SW 1271 (cell line): ENCODE results near the gene HFE.
A peak's percentile ranks its signal among the peaks of the same experiment; 100 is the strongest.
"Not testable (repeated sequence)": the region's sequence is repeated elsewhere in the genome, so short reads cannot be mapped to it uniquely, and the experiment has no call there.

Source experiments
- DNase-seq, 2 experiments: peaks; one replicate each; lab custom pipeline; 2025; lab: John Stamatoyannopoulos, UW

Gene HFE

GRCh38 chr6:26087284-26088115 is at the start of gene HFE:
HFE (plus strand) TSS chr6:26087429; CDS start chr6:26087441, 12 bp downstream.
- peak; percentile 18 to 57 for DNase-seq

DNA sequence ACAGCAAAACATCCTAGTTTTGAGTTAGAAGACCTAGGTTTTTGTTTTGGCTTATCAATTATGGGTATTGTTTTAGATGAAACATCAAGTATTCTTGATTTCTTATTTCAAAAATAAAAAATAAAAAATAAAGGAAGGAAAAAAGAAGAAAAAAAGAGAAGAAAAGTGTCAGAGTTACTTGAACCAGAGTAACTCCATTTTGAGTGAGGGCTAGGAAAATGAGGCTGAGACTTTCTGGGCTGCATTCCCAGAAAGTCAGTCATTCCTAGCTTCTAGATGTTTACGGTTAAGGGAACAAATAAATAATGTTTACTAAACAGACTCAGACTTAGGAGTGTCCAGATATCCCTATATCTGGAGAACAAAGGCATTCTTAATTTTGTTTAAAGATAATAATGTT is 45.3 kb upstream of the HFE start:
- DNase-seq: no peak

DNA sequence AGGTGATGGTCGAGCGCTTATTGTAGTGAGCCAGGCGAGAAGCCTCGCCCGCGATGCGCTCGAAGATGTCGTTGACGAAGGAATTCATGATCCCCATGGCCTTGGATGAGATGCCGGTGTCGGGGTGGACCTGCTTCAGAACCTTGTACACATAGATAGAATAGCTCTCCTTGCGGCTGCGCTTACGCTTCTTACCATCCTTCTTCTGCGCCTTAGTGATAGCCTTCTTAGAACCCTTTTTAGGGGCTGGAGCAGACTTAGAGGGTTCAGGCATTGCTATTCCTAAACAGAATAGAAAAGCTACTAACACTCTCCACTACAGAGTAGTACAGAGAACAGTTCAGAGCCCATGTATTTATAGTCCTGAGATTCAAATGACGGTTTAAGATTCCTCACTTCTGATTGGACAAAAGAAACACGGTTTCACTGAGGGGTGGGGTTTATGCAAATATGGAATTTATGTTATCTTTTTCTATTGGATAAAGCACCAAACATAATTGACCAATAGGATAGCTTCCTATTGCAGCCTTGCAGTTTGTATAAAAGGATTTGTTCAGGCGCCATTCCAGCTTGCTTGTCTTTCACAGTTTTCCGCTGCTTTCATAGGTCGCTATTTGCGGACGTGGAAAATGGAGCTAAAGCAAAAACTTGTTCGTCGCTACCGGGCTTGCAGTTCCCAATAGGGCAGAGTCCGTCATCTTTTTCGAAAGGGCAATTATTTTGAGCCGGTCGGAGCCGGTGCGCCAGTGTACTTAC is 43.7 kb upstream of the HFE start:
- DNase-seq: peak; percentile 41 to 89

DNA sequence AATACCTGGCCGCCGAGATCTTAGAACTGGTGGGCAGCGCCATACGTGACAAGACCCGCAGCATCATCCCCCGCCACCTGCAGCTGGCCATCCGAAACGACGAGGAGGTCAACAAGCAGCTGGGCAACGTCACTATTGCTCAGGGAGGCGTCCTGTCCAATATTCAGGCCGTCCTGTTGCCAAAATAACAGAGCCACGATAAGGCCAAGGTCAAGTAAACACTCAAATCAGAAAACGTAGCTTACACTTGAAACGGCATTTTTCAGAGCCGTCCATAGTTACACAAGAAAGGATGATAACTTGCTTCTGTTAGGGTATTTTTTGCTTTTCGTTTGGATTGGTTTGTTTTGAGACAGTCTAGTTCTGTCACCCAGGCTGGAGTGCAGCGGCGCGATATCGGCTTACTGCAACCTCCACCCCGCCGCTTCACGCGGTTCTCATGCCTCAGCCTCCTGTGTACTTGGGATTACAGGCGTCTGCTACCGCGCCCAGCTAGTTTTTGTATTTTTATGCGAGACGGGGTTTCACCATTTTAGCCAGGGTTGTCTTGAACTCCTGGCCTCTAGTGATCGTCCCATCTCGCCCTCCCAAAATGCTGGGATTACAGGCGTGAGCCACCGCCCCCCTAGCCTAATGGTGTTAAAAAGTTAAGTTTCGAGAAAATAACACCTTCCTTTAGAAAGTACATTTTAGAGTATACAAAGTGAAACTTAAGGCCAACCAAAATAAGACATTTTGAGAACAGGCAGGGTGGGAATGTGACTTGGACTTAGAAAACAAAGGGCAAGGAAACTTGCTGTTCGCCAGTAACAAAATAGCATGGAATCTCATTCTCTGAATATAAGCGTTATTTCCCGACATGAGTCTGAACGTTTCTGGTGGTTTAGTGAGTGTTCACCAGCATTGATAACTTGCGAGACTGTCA is 42.8 kb upstream of the HFE start:
- no peak for DNase-seq

DNA sequence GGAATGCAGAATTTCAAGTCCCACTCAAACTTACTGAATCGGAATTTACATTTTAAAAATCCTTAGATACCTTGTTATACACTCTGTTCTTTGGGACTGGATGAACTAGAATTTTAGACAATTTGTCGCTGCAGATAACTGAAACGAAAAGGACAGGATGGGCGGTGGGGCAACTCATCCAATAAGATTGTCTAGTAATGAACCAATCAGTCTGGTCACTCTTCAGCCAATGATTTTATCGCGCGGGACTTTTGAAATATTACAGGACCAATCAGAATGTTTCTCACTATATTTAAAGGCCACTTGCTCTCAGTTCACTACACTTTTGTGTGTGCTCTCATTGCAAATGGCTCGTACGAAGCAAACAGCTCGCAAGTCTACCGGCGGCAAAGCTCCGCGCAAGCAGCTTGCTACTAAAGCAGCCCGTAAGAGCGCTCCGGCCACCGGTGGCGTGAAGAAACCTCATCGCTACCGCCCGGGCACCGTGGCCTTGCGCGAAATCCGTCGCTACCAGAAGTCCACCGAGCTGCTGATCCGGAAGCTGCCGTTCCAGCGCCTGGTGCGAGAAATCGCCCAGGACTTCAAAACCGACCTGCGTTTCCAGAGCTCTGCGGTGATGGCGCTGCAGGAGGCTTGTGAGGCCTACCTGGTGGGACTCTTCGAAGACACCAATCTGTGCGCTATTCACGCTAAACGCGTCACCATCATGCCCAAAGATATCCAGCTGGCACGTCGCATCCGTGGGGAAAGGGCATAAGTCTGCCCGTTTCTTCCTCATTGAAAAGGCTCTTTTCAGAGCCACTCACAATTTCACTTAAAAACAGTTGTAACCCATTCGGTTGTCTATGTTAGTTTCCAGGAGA is 41.9 kb upstream of the HFE start:
- DNase-seq: peak; percentile 96 to 98

DNA sequence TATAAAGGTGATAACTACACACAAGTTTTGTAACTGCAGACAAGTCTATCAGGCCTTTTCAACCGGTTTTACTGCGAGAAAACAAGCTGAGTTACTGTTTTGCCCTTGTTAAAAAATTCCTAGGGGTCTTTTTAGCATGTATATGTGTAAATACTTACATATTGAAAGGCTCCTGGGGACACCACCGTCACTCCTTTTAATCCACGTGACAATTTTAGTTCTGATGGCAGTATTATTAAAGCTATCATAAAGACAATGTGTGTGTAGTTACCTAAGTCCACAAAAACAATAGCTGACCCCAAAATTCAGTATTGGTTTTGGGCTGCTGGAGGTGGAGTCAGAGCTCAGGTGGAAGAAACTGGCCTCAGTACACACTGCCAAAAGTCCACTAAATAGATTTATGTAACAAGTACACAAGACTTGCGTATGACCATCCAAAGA is 41.3 kb upstream of the HFE start:
- peak in 1 of 2 experiments; percentile 42 for DNase-seq

GRCh38 chr6:26047329-26047728 is 39.9 kb upstream of the HFE start:
- DNase-seq: not testable (repeated sequence)

DNA sequence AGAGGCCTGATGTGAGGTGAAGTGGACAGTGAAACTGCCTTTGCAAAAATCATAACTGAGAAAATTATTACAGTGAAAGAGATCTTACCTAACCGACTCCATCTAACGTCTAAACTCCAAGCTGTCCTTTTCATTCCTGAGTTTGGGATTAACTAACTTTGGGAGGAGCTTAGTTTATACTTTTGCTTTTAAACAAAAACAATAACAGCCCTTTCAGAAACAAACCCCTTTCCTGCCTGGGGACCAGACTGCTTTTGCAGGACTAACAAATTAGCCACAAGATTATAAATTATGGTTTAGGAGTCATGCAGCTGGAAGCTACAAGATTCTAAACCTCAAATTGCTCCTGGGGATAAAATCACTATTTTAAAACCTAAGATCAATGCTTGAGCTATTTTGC is 38.6 kb upstream of the HFE start:
- DNase-seq: no peak

DNA sequence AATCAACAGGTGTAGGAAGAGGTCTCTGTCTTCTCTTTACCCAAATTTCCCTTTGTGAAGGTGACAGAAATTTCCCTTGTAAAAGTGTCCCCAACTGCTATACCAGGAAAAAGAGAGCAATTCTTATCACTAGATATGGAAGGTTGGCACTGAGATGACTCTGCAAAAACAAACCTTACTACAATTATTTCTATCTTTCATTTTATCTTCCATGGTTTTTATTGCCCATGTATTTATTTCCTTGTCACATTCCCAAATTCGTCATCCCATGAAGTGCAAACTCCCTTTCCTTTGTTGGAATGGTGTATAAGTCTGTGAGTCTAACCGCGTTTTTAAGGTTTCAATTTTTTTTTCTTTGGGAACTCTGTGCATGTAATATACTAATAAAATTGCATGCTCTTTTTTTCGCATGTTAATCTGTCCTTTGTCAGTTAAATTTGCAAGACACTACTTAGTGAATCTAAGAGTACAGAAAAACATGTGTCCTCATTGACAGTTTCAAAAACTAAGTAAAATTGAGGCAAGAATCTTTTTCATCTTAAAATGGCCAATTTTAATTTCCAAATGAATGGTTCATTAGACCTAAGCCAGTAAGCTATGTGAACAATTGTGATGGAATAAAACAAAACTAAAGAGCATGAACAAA is 35.4 kb upstream of the HFE start:
- DNase-seq: no peak

GRCh38 chr6:26052762-26053250 is 34.4 kb upstream of the HFE start:
- DNase-seq: not testable (repeated sequence)

GRCh38 chr6:26053992-26054780 is 33.0 kb upstream of the HFE start:
- DNase-seq: peak in 1 of 2 experiments; percentile 80

DNA sequence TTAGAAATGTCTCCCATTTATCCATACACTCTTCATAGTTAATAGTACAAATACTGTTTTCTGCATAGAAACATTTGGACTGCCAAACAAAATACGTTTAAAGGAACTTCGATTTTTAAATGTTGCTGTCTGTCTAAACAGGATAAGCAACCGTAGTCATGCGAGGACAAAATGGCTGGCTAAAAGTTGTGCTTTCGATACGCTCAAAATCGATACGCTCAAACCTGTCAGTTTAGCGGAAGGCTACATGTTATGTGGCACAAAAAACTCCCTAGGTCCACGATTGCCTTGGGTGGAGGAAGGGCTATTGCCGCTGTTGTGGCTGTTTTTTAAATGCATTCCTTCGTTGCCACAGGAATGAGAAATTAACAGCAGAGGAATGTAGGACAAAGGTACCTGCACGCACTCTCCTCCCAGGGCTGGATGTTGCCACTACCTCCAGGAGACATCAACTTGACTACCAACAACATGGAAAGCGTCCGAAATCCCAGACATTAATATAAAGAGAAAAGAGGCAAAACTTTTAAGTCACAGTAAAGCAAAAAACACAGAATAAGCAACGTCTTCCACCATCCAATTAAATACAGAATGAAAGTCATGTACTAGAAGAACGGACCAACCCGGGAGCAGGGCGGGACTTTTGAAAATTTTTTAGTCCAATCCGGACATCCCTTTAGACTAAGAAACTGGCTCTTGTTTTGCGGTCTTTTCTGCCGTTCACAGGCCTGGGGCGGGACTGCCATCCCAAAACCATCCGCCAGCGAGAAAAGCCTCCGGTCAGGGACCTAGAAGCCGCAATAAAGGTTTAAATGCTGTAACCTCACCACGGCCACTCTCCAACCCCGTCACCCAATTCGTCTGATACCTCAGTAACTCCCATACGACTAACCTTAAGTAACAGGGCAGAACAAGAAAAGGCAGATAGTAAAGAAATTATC is 32.2 kb upstream of the HFE start:
- DNase-seq: peak; percentile 99

DNA sequence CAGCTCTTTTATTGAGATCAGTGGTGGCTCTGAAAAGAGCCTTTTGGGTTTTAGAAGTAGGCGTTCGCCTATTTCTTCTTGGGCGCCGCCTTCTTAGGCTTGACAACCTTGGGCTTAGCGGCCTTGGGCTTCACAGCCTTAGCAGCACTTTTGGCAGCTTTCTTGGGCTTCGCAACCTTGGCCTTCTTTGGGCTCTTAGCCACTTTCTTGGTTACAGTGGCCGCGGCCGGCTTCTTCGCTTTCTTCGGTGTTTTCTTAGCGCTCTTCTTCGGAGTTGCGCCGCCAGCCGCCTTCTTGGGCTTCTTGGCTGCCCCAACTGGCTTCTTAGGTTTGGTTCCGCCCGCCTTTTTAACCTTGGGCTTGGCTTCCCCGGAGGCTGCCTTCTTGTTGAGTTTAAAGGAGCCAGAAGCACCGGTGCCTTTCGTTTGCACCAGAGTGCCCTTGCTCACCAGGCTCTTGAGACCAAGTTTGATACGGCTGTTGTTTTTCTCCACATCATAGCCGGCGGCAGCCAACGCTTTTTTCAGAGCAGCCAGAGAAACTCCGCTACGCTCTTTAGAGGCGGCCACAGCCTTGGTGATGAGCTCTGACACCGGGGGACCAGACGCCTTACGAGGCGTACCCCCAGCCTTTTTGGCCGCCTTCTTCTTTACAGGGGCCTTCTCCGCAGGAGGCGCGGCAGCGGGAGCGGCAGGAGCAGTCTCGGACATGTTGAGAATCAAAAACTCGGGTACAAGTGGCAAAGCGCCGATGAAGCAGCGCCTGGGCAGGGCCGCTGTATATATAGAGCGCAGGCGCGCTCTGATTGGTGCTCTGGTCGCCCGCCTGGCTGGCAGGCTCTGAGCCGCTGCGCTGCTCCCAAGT is 31.3 kb upstream of the HFE start:
- peak; percentile 77 to 96 for DNase-seq

DNA sequence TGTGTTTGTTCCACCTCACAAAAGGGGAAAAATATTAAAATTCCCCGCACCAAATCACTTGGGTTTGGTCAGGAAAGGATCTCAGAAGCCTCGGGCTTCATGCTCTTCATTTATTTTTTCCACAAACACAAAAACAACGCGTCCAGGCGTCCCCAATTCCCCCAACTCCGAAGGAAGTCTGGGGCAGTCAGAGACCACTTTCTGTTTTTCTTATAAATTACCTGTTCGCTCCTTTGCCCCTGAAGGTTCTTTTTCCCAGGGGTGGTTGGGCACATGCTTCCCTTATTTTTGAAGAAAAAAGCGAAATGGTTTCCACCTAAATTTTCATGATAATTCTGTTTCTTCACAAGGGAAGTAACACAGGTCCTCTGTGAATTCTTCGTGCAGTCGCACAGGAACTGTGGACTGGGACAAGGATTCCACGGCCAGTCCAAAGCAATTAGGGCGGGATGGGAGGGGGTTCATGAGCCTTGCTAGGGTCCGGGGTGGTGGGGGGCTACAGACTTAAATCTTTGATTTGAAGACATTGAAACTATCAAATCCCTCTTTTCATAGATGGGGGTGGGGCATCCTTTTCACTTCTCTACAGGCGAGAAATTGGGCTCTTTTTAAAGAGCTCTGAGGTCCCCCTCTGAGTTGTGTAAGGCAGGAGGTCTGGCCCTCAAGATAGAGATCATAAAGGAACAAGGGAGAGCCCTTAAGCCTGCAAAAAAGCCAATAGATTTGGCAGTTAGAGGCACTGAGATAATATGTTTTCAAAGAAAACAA is 30.5 kb upstream of the HFE start:
- DNase-seq: peak in 1 of 2 experiments; percentile 49

DNA sequence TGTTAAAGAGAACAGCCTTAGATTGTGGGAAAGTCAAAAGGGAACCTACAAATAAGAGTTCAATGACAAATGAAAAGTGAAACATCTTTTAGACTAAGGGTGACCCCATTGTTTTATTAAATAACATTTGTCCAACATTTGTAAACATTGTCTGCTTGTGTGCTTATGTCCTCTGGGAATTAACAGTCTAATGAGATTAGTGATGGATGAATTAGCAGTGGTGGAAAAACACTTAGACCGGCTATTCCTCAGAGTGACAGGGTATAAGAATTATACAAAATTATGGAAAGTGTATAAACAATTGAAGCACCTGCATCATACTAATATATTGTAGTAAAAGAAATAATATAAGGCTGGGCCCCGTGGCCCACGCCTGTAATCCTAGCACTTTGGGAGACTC is 29.3 kb upstream of the HFE start:
- no peak for DNase-seq

- DNase-seq: not testable (repeated sequence)
Measured at GRCh38 chr6:26058477-26059033, 28.7 kb upstream of the HFE start.
